HepG2 (cell line): ENCODE results near the gene C1QTNF12. TPM values are rescaled to one million over a fixed set of nuclear protein-coding genes. Genes with fewer than 3 reads are reported as not detected.

Source experiments
- AGO2 ChIP-seq: fragments of 200-400 bp; formaldehyde crosslinking; optimal IDR thresholded peaks from 2 replicates; pipeline ENCODE3; 2017; ENCODE audit warnings: mild to moderate bottlenecking, low read depth, low read length, moderate library complexity
- AKAP8 ChIP-seq: sonication (generic); formaldehyde crosslinking; IDR thresholded peaks from 2 replicates; pipeline ENCODE4 v1.5.1; 2020; ENCODE audit warnings: mild to moderate bottlenecking, missing genetic modification reagents
- CBFB ChIP-seq: sonication (generic); formaldehyde crosslinking; IDR thresholded peaks from 2 replicates; pipeline ENCODE4 v1.4.0; 2020; ENCODE audit warnings: missing genetic modification reagents
- FLYWCH1 ChIP-seq: sonication (generic); formaldehyde crosslinking; IDR thresholded peaks from 2 replicates; pipeline ENCODE4 v1.8.1; 2023; ENCODE audit warnings: mild to moderate bottlenecking, missing genetic modification reagents
- POLR2G ChIP-seq: fragments of 200-400 bp; formaldehyde crosslinking; IDR thresholded peaks from 2 replicates; pipeline ENCODE4 v1.6.1; 2018; ENCODE audit warnings: mild to moderate bottlenecking, low read depth, low read length, moderate library complexity
- RBM22 ChIP-seq: fragments of 200-400 bp; formaldehyde crosslinking; optimal IDR thresholded peaks from 2 replicates; pipeline ENCODE3; 2017; ENCODE audit warnings: mild to moderate bottlenecking, low read length, moderate library complexity
- TCF12 ChIP-seq, 2 experiments: fragments of 450-650 bp in 1 of 2; sonication (generic) in 1 of 2; formaldehyde crosslinking in 1 of 2; IDR thresholded peaks; 2 replicates each; pipeline versions ENCODE4 v1.6.1 to v1.8.0; 2017 to 2022; ENCODE audit warnings: antibody characterized with exemption in 1 of 2, mild to moderate bottlenecking in 1 of 2, missing genetic modification reagents in 1 of 2, moderate library complexity in 1 of 2
- ZC3H13 ChIP-seq: sonication (generic); formaldehyde crosslinking; IDR thresholded peaks from 2 replicates; pipeline ENCODE4 v1.8.1; 2023; ENCODE audit warnings: mild to moderate bottlenecking, missing genetic modification reagents, moderate library complexity
- ZKSCAN8 ChIP-seq: IDR thresholded peaks from 2 replicates; pipeline ENCODE4 v1.6.1; 2016; ENCODE audit warnings: borderline replicate concordance, missing genetic modification reagents, missing compliant biosample characterization
- ZNF124 ChIP-seq: sonication (generic); formaldehyde crosslinking; IDR thresholded peaks from 2 replicates; pipeline ENCODE4 v1.4.0; 2020; ENCODE audit warnings: missing genetic modification reagents
- ZNF280B ChIP-seq: sonication (generic); formaldehyde crosslinking; IDR thresholded peaks from 2 replicates; pipeline ENCODE4 v1.5.0; 2020; ENCODE audit warnings: missing genetic modification reagents, mild to moderate bottlenecking, borderline replicate concordance
- ZNF574 ChIP-seq: sonication (generic); formaldehyde crosslinking; IDR thresholded peaks from 2 replicates; pipeline ENCODE4 v1.4.0; 2020; ENCODE audit warnings: missing genetic modification reagents
- ZNF775 ChIP-seq: sonication (generic); formaldehyde crosslinking; IDR thresholded peaks from 2 replicates; pipeline ENCODE4 v1.4.0; 2020; ENCODE audit warnings: missing genetic modification reagents, mild to moderate bottlenecking, moderate library complexity, borderline replicate concordance
- ZNF841 ChIP-seq: sonication (generic); formaldehyde crosslinking; IDR thresholded peaks from 2 replicates; pipeline ENCODE4 v1.8.1; 2023; ENCODE audit warnings: missing genetic modification reagents, borderline replicate concordance
- ZNF891 ChIP-seq: sonication (generic); formaldehyde crosslinking; IDR thresholded peaks from 2 replicates; pipeline ENCODE4 v1.5.0; 2020; ENCODE audit warnings: mild to moderate bottlenecking, missing genetic modification reagents
- polyA plus RNA-seq, 8 experiments: library from polyadenylated mRNA; depleted of rRNA in 3 of 8; stranded (reverse) in 7 of 8; unstranded in 1 of 8; fragments of >200 nt; fragmentation: Illumina TruSeq in 4 of 8; extraction: Trizol in 4 of 8; gene quantifications; 2 replicates each; pipeline versions ENCODE4 v1.2.1 to v1.2.3, GENCODE V29; 2011 to 2016; ENCODE audit warnings: low read depth in 4 of 8, missing spikeins in 1 of 8, mixed read lengths in 1 of 8; ENCODE audit not compliant: insufficient read depth in 1 of 8
- total RNA-seq, 5 experiments: library from RNA; depleted of rRNA; stranded (reverse); fragments of >200 nt; fragmentation: Illumina TruSeq; extraction: Trizol; gene quantifications; 2 replicates each; pipeline ENCODE4 v1.2.3, GENCODE V29; 2016; ENCODE audit warnings: low read depth in 1 of 5

Gene C1QTNF12
- total and polyA plus RNA-seq, 2 of the 13 experiments (the other 11 are each of a cell fraction or from before 2014, with no cell fraction given), result 0.18 to 0.64 TPM

- TF ChIP-seq ZNF124 (CRISPR knock-in tag) (no peak), POLR2G (0 out of 2 replicates have a peak, but pooled peaks have one; percentile 11), ZNF775 (CRISPR knock-in tag) (no peak), ZKSCAN8 (CRISPR knock-in tag) (no peak), ZNF574 (no peak; the same call in 1 of the 2 replicates), ZNF841 (CRISPR knock-in tag) (no peak), TCF12 (IDR thresholded peaks at IDR 0.05) (no peak), TCF12 (CRISPR knock-in tag; IDR thresholded peaks at IDR 0.05) (no peak), AGO2 (peak; percentile 64), ZNF891 (CRISPR knock-in tag) (no peak), FLYWCH1 (CRISPR knock-in tag) (peak; percentile 62; the same call in 1 of the 2 replicates), ZC3H13 (CRISPR knock-in tag) (peak; percentile 15; the same call in 1 of the 2 replicates), ZNF280B (CRISPR knock-in tag) (no peak), RBM22 (peak; percentile 28), CBFB (CRISPR knock-in tag) (no peak), AKAP8 (CRISPR knock-in tag) (peak; percentile 97)
These were observed 11.3 kb downstream of the C1QTNF12 start (continued) for GRCh38 chr1:1235016-1235744.
